GM18870 (cell line): ENCODE measurements around the gene C4orf46.
A peak's percentile ranks its signal among the peaks of the same experiment; 100 is the strongest.
"Not testable (repeated sequence)": the region's sequence is repeated elsewhere in the genome, so short reads cannot be mapped to it uniquely, and the experiment has no call there.

Source experiments
- ATAC-seq: cut with Tn5 transposase; IDR thresholded peaks from one replicate; pipeline ENCODE4 v1.9.1; 2021; ENCODE audit warnings: moderate library complexity; ENCODE audit not compliant: unreplicated experiment

C4orf46 gene

DNA sequence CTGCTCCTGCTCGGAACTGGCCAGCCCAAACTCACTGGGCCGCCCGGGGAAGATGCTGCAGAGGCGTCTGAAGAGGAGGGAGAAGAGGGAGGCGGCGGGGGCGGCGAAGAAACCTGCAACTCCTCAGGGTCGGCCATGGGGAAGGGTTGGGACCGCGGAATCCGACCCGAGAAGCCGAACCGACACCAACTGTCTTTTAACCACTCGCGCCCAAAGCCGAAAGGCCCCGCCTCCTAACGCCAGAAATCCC lies at the start of gene C4orf46:
Gene C4orf46, minus strand, starts transcription at position 223 of the 250 bp plus-strand sequence. Its CDS starts 86 bp downstream, at position 137.
- ATAC-seq, result no peak

DNA sequence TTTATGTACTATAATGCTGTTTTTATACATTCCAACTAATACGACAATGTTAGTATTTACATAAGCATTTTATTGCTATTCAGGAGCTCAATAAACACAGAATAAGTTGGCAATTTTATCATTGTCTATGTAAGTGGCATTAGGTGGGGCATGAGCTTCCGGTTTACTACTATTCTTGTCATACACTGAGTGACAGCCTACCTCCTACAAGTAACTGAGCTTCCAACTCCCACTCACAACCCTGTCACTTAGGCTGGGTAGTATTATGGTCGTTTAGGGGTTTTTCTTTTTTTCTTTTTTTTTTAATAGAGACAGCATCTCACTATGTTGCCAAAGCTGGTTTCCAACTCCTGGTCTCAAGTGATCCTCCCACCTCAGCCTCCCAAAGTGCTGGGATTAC lies 44.1 kb upstream of the C4orf46 start:
- no peak for ATAC-seq

DNA sequence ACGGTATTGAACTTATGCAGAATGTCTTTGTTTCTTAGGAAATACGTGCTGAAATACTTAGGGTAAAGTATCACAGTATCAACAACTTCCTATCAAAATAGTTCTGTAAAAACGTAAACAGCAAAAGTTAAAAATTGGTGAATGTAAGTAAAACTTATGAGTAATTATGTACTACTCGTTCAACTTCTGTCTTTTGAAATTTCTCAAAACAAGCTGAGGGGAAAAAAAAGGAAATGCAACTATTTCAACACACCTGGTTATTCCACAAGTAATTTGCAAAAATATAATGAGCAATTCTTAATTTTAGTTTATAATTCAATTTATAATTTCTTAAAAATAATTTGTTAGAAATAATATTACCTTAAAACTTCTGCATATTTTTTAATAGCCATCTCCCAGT lies 43.2 kb upstream of the C4orf46 start:
- ATAC-seq, result no peak

DNA sequence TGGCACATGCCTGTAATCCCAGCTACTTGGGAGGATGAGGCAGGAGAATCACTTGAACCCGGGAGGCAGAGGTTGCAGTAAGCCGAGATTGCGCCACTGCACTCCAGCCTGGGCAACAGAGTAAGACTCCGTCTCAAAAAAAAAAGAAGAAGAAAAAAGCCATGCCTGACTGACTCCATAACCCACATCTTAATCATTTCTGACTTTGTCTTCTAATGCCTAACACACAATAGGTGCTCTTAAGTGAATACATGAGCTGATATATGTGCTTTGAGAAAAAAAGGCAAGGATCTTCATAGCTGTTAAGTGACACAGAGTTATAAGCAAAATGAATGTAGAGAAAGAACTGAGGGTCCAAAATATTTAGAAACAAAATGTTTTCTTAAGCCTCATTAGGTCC lies 40.9 kb upstream of the C4orf46 start:
- ATAC-seq, result not testable (repeated sequence)

DNA sequence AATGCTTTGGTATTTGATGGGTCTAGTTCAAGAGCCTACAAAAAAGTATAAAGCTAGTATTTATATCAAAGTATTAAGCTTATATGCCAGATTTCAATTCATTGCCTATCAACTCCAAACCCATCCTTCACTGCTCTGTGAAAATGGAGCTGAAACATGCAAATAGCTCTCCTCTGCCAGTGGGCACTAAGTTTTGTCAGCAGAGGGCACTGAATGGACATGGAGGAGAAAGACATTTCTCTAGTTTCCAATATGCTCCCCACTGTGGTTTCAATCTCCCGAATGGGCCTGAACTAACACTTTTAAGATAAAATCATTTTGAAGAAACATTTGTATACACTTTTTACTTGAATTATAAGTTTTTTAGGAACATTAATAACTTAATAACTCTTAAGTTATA lies 39.1 kb upstream of the C4orf46 start:
- ATAC-seq, result no peak

DNA sequence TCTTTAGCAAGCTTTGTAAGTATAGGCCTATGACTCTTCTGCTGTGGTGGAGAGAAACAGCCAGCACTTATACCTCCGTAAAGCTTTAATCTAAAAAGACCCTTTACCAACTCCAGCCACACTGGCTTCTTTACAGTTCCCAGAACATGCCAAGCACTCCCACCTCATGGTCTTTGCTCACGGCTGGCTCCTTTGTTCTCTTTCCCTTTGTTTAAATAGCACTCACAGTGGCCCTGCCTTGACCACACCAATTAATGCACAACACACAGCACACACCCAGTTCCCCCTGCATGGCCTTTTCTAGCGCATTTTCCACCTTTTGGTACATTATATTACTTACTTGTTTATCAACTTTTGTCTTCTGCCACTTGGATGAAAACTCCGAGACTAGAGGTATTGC lies 32.6 kb upstream of the C4orf46 start:
- no peak for ATAC-seq

DNA sequence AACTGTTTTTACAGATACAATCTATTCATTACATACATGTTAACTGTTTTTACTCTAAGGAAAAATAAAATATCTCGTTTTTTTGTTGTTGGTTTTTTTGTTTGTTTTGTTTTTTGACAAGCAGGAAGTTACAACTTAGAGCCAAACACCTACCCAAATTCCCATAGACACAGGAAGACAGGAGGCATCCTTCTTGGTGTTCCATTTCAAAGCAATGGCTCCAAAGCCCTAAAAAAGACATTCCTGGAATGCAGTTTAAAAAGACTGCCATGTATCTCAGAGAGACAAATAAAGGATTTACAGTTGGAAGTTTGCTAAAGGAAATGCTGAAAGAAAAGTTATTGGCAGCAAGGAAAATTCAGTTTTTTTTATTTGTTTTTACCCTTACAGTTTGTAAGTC lies 17.1 kb upstream of the C4orf46 start:
- no peak for ATAC-seq

DNA sequence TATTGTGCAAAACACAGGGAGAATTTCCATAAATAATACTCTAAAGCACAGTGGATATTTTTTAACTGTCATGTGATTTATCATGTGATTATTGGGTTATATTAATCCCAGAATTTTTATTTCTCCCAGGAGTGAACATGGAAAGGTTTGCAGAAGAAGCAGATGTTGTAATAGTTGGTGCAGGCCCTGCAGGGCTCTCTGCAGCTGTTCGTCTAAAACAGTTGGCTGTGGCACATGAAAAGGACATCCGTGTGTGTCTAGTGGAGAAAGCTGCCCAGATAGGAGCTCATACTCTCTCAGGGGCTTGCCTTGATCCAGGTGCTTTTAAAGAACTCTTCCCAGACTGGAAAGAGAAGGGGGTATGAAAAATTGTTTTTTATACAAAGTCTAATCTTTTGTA lies 10.4 kb upstream of the C4orf46 start:
- ATAC-seq, result no peak

DNA sequence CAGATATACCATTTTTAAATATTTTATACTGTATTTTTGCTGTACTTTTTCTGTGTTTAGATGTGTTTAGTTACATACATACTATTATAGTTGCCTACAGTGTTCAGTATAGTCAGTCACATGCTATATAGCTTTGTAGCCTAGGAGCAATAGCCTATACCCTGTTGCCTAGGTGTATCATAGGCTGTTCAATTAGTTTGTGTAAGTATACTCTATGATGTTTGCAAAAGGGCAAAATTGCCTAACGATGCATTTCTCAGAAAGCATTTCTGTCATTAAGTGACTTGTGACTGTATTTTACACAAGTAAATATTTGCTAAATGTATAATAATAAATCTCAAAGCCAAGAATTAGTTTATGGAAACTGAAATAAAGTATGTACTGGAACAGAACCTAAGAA lies 9.9 kb upstream of the C4orf46 start:
- no peak for ATAC-seq

DNA sequence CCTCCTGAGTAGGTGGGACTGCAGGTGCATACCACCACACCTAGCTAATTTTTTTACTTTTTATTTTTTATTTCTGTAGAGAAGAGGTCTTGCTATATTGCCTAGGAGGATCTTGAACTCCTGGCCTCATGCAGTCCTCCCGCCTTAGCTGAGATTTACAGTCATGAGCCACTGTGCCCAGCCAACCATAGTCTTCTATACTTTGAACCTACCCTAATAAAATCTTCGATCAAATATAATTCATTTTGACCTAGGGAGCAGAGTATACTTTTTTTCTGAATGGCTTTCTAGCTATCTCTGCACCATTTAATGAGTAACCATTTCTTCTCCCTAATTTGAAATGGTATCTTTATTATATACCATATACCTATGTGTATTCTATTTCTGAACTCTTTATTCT lies 7.1 kb upstream of the C4orf46 start:
- ATAC-seq, result no peak

DNA sequence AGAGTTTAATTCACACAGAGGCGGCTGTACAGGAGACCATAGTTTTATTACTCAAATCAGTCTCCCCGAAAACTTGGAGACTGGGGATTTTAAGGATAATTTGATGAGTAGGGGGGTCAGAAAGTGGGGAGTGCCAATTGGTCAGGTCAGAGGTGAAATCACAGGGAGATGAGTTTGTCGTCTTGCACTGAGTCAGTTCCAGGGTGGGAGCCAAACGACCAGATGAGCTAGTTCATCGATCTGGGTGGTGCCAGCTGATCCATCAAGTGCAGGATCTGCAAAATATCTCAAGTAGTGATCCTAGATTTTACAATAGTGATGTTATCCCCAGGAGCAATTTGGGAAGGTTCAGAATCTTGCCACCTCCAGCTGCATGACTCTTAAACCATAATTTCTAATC lies 4.4 kb upstream of the C4orf46 start:
- no peak for ATAC-seq

DNA sequence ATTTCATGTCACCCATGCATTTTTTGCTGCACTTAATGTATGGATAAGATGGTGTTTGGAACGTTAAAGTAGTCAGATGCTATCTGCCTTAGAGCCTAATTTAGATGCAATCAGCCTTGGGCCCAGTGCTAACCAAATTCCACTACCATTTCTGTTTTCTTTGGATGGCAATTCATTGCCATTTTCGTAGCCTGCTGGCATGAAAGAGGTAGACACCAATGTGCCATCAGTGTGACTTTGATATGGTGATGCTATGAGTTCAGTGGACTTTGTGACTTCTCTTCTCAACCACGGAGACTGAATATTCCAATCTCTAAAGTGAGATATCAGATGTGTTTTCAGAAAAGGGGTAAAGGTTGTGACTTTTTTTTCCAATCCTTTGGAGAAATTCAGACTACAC lies 1.9 kb upstream of the C4orf46 start:
- ATAC-seq, result no peak

DNA sequence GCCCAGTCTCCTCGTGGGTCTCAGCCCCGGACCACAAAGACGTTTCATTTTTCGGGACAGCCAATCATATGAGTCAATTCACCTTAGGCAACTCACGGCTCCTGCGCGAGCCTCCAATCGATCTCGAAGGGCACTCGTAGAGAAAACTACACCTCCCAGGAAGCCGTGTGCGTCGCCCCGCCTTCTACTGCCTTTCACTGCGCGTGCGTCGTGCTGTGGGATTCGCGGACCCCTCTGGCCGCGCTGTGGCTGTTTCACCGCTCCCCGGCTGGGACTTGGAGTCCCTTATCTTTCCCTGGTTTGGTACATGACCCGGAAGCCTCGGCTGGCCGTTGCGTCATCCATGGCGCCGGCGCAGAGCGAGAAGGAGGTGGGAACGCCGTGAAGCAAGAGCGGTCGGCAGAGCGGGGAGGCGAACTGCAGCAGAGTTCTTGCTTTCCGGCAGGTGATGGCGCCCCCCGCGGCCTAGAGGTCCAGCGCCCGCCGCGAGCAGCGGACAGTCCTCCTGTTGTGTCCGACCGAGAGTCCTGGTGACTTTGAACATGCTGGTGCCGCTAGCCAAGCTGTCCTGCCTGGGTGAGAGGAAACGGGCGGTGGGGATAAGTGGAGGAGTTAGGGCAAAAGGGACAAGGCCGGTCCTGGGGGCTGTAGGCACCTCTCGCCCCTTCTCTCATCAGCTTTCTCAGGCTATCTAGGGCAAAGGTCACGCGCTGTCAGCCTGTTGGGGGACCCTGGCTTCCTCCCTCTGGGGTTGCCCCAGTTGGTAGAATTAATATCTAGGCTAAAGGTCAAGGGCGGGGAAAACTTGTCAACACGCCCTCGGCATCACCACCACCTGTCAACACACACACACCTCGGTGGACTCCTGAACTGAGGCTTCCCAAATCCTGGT lies 474 bp upstream of the C4orf46 start, which contains the start of gene ETFDH:
Gene ETFDH, plus strand, starts transcription at position 382 of the 892 bp plus-strand sequence. Its CDS starts 161 bp downstream, at position 543.
- ATAC-seq, result peak; percentile 93

DNA sequence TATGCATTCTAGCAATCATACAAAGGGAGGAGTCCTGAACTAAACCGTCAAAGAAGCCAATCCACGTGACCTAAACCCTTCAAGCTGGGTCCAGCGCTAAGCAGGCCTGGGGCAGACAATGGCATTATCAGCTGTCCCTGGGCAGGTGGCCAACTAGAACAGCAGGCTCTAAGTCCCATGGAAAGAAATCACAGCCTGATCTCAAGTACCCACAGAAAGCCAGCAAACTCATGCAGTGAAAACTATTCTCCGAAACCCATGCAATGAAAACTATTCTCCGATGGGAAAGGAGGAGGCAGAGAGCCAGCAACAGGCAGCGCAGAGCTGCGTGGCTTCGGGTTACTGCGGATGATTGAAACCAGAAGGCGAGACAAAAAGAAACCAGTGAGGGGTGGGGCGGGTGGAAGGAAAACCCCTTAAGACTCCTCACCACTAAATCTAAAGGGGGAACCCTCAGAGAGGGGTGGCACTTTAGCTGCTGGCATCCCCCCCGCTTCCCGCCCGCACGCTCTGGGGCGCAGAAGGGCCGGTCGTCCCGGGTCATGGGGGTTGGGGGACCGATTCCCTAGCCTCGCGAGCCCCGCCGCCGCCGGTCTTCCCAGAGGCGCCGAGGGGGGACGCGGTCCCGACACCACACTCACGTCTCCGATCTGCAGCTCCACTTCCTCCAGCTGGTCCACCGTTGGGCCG lies 567 bp downstream of the C4orf46 start:
- peak; percentile 26 for ATAC-seq

DNA sequence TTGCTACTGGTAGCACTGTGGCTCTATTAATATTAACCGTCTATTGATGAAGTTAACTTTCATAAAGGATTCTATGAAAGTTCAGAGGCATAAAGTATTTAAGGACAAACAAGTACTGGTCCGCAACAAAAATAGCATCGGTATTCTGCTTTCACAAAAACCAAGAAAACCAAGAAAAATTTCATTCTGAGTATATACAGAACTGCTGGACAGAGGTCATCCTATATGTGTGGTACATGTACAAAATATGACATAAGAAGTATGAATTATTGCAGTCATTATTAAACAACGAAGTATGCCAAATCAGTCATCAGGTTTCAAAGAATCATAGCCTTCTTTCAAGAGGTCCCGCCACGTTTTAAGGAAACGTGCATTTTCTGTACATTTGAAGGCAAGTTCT lies 2.4 kb downstream of the C4orf46 start:
- ATAC-seq, result no peak

DNA sequence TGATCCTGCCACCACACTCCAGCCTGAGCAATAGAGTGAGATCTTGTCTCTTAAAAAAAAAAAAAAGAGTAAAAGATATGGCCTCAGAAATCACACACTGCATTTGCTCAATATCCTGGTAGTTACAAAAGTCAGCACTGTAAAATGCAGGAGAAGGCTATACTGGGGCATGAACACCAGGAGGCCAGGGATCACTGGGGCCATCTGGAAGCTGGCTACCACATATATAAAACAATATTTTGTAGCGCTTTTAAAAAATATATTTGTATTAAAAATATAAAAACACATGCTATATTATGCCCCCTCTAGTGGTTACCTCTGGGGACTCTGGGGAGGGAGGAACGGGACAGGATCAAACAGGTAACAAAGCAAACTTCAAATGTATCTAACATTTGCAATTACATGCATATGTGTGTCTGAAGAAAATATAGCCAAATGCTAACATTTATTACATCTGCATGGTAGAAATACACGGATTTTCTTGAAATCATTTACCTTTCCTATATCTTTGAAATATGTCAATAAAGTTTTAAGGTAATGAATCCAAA lies 4.0 kb downstream of the C4orf46 start:
- no peak for ATAC-seq

DNA sequence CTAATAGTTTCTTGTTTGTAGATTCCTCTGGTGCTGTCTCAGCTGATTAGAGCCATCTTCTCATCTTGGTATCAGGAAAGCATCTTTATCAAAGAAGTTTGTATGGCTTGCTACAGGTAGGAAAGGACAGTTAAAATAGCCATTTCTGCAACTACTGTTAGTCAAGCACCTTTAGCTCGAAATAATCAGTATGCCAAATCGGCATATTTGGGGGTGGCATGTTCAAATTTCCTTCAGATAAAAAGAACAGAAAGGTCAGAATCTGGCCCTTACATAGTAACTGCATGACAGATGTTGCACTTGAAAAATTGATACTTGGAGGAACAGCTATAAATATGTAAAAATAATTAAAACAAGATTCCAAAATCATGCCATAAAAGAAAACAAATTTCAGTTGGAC lies 4.8 kb downstream of the C4orf46 start:
- no peak for ATAC-seq

DNA sequence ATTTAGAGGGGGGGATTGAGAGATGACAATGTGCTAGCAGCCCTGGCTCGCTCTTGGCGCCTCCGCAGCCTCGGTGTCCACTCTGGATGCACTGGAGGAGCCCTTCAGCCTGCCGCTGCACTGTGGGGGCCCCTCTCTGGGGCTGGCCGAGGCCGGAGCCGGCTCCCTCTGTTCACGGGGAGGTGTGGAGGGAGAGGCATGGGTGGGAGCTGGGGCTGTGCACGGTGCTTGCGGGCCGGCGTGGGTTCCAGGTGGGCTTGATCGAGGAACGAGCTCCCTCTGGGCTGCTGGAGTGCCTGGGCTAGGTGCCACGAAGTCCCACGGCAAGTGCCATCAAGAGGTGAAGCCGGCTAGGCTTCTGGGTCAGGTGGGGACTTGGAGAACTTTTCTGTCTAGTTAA lies 6.9 kb downstream of the C4orf46 start:
- ATAC-seq, result no peak

DNA sequence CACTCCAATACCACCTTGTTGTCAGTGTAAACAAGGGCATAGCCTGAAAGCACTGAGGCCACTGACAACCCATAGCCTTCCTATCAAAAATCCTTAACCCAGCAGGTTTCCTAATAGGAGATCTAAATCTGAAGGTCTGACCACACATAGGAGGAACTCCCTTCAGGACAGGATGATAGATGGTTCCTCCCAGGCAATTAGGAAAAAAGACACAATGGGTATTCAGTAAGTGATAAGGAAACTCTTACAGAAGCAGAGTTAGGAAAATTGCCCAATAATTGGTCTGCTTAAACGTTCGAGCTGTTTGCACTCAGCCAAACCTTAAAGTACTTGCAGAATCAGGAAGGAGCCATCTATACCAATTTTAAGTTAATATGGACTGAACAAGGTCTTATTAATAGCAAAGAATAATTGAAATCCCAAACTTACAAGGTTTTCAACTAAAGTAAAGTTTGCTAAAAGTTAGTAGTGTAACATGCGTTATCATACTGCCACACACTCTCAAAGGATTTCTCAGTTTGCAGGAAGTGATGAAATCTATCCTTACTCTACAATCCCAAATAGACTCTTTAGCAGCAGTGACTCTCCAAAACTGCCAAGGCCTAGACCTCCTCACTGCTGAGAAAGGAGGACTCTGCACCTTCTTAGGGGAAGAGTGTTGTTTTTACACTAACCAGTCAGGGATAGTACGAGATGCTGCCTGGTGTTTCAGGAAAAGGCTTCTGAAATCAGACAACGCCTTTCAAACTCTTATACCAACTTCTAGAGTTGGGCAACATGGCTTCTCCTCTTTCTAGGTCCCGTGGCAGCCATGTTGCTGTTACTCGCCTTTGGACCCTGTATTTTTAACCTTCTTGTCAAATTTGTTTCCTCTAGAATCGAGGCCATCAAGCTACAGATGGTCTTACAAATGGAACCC lies 7.7 kb downstream of the C4orf46 start:
- ATAC-seq, result not testable (repeated sequence)

DNA sequence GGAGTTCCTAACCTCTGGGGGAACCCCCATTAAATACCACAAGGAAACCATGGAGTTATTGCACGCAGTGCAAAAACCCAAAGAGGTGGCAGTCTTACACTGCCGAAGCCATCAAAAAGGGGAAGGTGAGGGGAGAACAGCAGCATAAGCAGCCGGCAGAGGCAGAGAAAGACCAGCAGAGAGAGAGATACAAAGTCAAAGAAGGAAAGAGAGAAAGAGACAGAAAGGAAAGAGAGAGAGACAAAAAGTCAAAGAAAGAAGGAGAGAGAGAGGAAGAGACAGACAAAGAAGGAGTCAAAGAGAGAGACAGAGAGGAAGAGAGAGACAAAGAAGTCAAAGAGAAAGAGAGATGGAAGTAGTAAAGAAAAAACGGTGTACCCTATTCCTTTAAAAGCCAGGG lies 8.4 kb downstream of the C4orf46 start:
- not testable (repeated sequence) for ATAC-seq

DNA sequence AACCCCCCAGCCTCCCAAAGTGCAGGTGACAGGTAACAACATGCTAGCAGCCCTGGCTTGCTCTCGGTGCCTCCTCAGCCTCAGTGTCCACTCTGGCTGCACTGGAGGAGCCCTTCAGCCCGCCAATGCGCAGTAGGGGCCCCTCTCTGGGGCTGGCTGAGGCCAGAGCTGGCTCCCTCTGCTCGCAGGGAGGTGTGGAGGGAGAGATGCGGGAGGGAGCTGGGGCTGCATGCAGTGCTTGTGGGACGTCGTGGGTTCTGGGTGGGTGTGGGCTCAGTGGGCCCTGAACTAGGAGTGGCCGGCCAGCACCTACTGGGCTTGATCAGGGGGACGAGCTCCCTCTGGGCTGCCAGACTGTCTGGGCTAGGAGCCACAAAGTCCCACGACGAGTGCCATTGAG lies 14.4 kb downstream of the C4orf46 start:
- no peak for ATAC-seq
